Ovary (tissue), 3 donors: ENCODE data around the gene DAB2IP.

ENCODE experiments used
- EP300 ChIP-seq: sonication (generic); formaldehyde crosslinking; IDR thresholded peaks from one replicate; pipeline ENCODE4 v1.6.1; 2017; ENCODE audit warnings: antibody characterized with exemption
- POLR2A ChIP-seq: fragments of 450-650 bp; IDR thresholded peaks from one replicate; pipeline ENCODE4 v1.6.1; 2017; ENCODE audit warnings: antibody characterized with exemption, mild to moderate bottlenecking, moderate library complexity
- TF ChIP-seq, protein P1 (sequence below), 3 donors: fragments of 450-650 bp in 2 of 3; fragments of 200-600 bp in 1 of 3; IDR thresholded peaks; one replicate each; pipeline versions ENCODE4 v1.5.1 to v1.8.0; 2016 to 2022; ENCODE audit warnings: antibody characterized with exemption in 3 of 3, mild to moderate bottlenecking in 1 of 3
- donor health status: DM: no; HTN: no; CAD: no.

GRCh38 chr9:121746411-121746810, 95.0 kb downstream of the DAB2IP start:
- TF ChIP-seq POLR2A (no peak), EP300 (no peak)
- TF ChIP-seq, protein P1, sequence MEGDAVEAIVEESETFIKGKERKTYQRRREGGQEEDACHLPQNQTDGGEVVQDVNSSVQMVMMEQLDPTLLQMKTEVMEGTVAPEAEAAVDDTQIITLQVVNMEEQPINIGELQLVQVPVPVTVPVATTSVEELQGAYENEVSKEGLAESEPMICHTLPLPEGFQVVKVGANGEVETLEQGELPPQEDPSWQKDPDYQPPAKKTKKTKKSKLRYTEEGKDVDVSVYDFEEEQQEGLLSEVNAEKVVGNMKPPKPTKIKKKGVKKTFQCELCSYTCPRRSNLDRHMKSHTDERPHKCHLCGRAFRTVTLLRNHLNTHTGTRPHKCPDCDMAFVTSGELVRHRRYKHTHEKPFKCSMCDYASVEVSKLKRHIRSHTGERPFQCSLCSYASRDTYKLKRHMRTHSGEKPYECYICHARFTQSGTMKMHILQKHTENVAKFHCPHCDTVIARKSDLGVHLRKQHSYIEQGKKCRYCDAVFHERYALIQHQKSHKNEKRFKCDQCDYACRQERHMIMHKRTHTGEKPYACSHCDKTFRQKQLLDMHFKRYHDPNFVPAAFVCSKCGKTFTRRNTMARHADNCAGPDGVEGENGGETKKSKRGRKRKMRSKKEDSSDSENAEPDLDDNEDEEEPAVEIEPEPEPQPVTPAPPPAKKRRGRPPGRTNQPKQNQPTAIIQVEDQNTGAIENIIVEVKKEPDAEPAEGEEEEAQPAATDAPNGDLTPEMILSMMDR (IDR thresholded peaks at IDR 0.05) = no peak
